Hematopoietic multipotent progenitor cell (in vitro differentiated cells): ENCODE results near the gene SLC10A4. TPM values are rescaled to one million over a fixed set of nuclear protein-coding genes. Genes with fewer than 3 reads are reported as not detected.

Experiments used
- total RNA-seq: library from RNA; depleted of rRNA; stranded (reverse); fragments of >200 nt; gene quantifications from one replicate; pipeline ENCODE4 v1.2.3, GENCODE V29; 2012

The SLC10A4 gene
- total RNA-seq, 1 donor: 2.7 TPM

Other genes with a start within 250 kb of the SLC10A4 start
- gene TEC, start 213.5 kb upstream of the SLC10A4 start, total RNA-seq: 14.8 TPM
- 17.5 TPM for gene SLAIN2, start 141.8 kb upstream of the SLC10A4 start, total RNA-seq
- under 0.01 TPM for gene ZAR1, start 6.9 kb downstream of the SLC10A4 start, total RNA-seq